HepG2 (cell line): ENCODE measurements around the gene ETFA. TPM values are rescaled to one million over a fixed set of nuclear protein-coding genes. Genes with fewer than 3 reads are reported as not detected.

ENCODE experiments used
- ATAC-seq: fragments of 200-7000 bp; cut with Tn5 transposase; 3 replicates; pipeline ENCODE4 v1.9.1; 2020; ENCODE audit warnings: mild to moderate bottlenecking, moderate library complexity
- BruUV-seq: library from RNA; stranded (reverse); fragments of 400-500 nt; replicated peaks from 2 replicates; lab custom pipeline; 2021; lab: Mats Ljungman, UMichigan
- CTCF ChIA-PET: fragments of 300-600 bp; formaldehyde crosslinking; extraction: SDS; loops from one replicate; lab custom pipeline; 2021; ENCODE audit warnings: low total read pairs, inconsistent platforms, low intra/inter-chr PET ratio; lab: Yijun Ruan, JAX
- POLR2A ChIA-PET: fragments of 350-600 bp; sonication (Branson Sonifier 250); formaldehyde crosslinking; loops from one replicate; lab custom pipeline; 2020; ENCODE audit warnings: antibody characterized with exemption, inconsistent platforms; lab: Yijun Ruan, JAX
- DNase-seq: peaks from one replicate; pipeline ENCODE4 v3.0.0-alpha.2; 2015; ENCODE audit warnings: low spot score
- FAIRE-seq: peaks from 3 replicates; lab custom pipeline; 2011; peaks lifted over from hg19 to GRCh38; lab: Jason Lieb, UNC
- H2AFZ ChIP-seq: one replicate; pipeline ENCODE4 v1.6.1; 2011; ENCODE audit warnings: low read length, inconsistent platforms
- H3K27ac ChIP-seq: fragments of 300-600 bp; 3 replicates; pipeline ENCODE4 v1.8.0; 2011; ENCODE audit warnings: mixed run types, mild to moderate bottlenecking, mixed read lengths, low read length, inconsistent platforms; ENCODE audit not compliant: insufficient read depth; ENCODE audit errors: extremely low read length
- H3K27me3 ChIP-seq, 2 experiments: fragments of 200-600 bp in 1 of 2; 2 replicates in 1 of 2; 3 replicates in 1 of 2; pipeline versions ENCODE4 v1.6.0 to v1.8.0; 2011; ENCODE audit warnings: low read length in 2 of 2, mild to moderate bottlenecking in 2 of 2, moderate library complexity in 2 of 2, inconsistent platforms in 1 of 2; ENCODE audit not compliant: insufficient read depth in 2 of 2, control insufficient read depth in 1 of 2
- H3K36me3 ChIP-seq, 2 experiments: fragments of 200-600 bp in 1 of 2; replicated peaks in 1 of 2; 2 replicates in 1 of 2; 3 replicates in 1 of 2; pipeline versions ENCODE4 v1.5.1 to v1.8.0; 2011; ENCODE audit warnings: low read length in 2 of 2, inconsistent platforms in 1 of 2; ENCODE audit not compliant: insufficient read depth in 2 of 2, control insufficient read depth in 1 of 2
- H3K4me1 ChIP-seq: 2 replicates; pipeline ENCODE4 v1.5.1; 2012; ENCODE audit warnings: low read length, inconsistent platforms; ENCODE audit not compliant: insufficient read depth
- H3K4me2 ChIP-seq: 2 replicates; pipeline ENCODE4 v1.6.0; 2011; ENCODE audit warnings: low read depth, low read length, inconsistent platforms
- H3K4me3 ChIP-seq, 3 experiments: fragments of 200-600 bp in 1 of 3; sonication (generic), shearing (Covaris generic) in 1 of 3; replicated peaks in 1 of 3; 2 replicates each; pipeline ENCODE4 v1.5.1; 2011 to 2016; ENCODE audit warnings: low read length in 3 of 3, inconsistent platforms in 2 of 3, low read depth in 2 of 3, mild to moderate bottlenecking in 2 of 3, control low read depth in 1 of 3, mixed read lengths in 1 of 3; ENCODE audit not compliant: insufficient read depth in 1 of 3
- H3K79me2 ChIP-seq: one replicate; pipeline ENCODE4 v1.6.1; 2011; ENCODE audit warnings: low read length, inconsistent platforms; ENCODE audit not compliant: insufficient read depth
- H3K9ac ChIP-seq: 2 replicates; pipeline ENCODE4 v1.6.0; 2011; ENCODE audit warnings: mild to moderate bottlenecking, low read depth, low read length, inconsistent platforms; ENCODE audit not compliant: insufficient read depth
- H3K9me3 ChIP-seq: 2 replicates; pipeline ENCODE4 v1.5.1; 2012; ENCODE audit warnings: mild to moderate bottlenecking, low read length
- H4K20me1 ChIP-seq: 2 replicates; pipeline ENCODE4 v1.6.0; 2011; ENCODE audit warnings: inconsistent platforms, mild to moderate bottlenecking, low read length, moderate library complexity; ENCODE audit not compliant: insufficient read depth
- ESRRA ChIP-seq: sonication (generic); formaldehyde crosslinking; IDR thresholded peaks from 2 replicates; pipeline ENCODE4 v1.5.1; 2020; ENCODE audit warnings: mild to moderate bottlenecking, low read depth, missing genetic modification reagents
- GFI1 ChIP-seq: sonication (generic); formaldehyde crosslinking; IDR thresholded peaks from 2 replicates; pipeline ENCODE4 v1.5.0; 2020; ENCODE audit warnings: missing genetic modification reagents, mild to moderate bottlenecking, borderline replicate concordance
- GMEB2 ChIP-seq: IDR thresholded peaks from 2 replicates; pipeline ENCODE4 v1.6.1; 2016; ENCODE audit warnings: missing biosample characterization, missing genetic modification reagents, low read depth
- GPN1 ChIP-seq: sonication (generic); formaldehyde crosslinking; IDR thresholded peaks from 2 replicates; pipeline ENCODE4 v1.5.1; 2020; ENCODE audit warnings: missing genetic modification reagents, borderline replicate concordance
- LRRFIP1 ChIP-seq: sonication (generic); formaldehyde crosslinking; conservative IDR thresholded peaks from 2 replicates; pipeline ENCODE4 v1.4.0; 2020; ENCODE audit warnings: missing genetic modification reagents
- ZNF225 ChIP-seq: sonication (generic); formaldehyde crosslinking; IDR thresholded peaks from 2 replicates; pipeline ENCODE4 v1.4.0; 2020; ENCODE audit warnings: mild to moderate bottlenecking, missing genetic modification reagents
- ZNF570 ChIP-seq: sonication (generic); formaldehyde crosslinking; IDR thresholded peaks from 2 replicates; pipeline ENCODE4 v1.4.0; 2020; ENCODE audit warnings: mild to moderate bottlenecking, missing genetic modification reagents, borderline replicate concordance
- WGBS: methylation state at CpG from one replicate; pipeline ENCODE4 v1.1.6; 2017; ENCODE audit warnings: low lambda C conversion rate; 5-methylcytosine and 5-hydroxymethylcytosine counted together
- in situ Hi-C: cut with HindIII; loops from 2 replicates; pipeline ENCODE4 v1.10.0; 2017; ENCODE audit warnings: low pct_unique_long_range_greater_than_20kb; ENCODE audit not compliant: extremely low pct_ligation_motif_present
- intact Hi-C: fragments of 100-400 bp; cut with micrococcal nuclease; formaldehyde crosslinking; loops from one replicate; pipeline ENCODE4 v1.10.0; 2022; ENCODE audit not compliant: unreplicated experiment
- polyA plus RNA-seq, 8 experiments: library from polyadenylated mRNA; depleted of rRNA in 3 of 8; stranded (reverse) in 7 of 8; unstranded in 1 of 8; fragments of >200 nt; fragmentation: Illumina TruSeq in 4 of 8; extraction: Trizol in 4 of 8; gene quantifications; 2 replicates each; pipeline versions ENCODE4 v1.2.1 to v1.2.3, GENCODE V29; 2011 to 2016; ENCODE audit warnings: low read depth in 4 of 8, missing spikeins in 1 of 8, mixed read lengths in 1 of 8; ENCODE audit not compliant: insufficient read depth in 1 of 8
- total RNA-seq, 5 experiments: library from RNA; depleted of rRNA; stranded (reverse); fragments of >200 nt; fragmentation: Illumina TruSeq; extraction: Trizol; gene quantifications; 2 replicates each; pipeline ENCODE4 v1.2.3, GENCODE V29; 2016; ENCODE audit warnings: low read depth in 1 of 5
- TF ChIP-seq, protein P1 (sequence below): sonication (generic); formaldehyde crosslinking; IDR thresholded peaks from 2 replicates; pipeline ENCODE4 v1.4.0; 2020; ENCODE audit warnings: mild to moderate bottlenecking, low read depth, missing genetic modification reagents
- TF ChIP-seq, protein P2 (sequence below): sonication (generic); formaldehyde crosslinking; IDR thresholded peaks from 2 replicates; pipeline ENCODE4 v1.8.0; 2023; ENCODE audit warnings: mild to moderate bottlenecking, missing genetic modification reagents

ETFA gene
- total and polyA plus RNA-seq, 2 of the 13 experiments (the other 11 are each of a cell fraction or from before 2014, with no cell fraction given), result 291 to 396 TPM

DNA sequence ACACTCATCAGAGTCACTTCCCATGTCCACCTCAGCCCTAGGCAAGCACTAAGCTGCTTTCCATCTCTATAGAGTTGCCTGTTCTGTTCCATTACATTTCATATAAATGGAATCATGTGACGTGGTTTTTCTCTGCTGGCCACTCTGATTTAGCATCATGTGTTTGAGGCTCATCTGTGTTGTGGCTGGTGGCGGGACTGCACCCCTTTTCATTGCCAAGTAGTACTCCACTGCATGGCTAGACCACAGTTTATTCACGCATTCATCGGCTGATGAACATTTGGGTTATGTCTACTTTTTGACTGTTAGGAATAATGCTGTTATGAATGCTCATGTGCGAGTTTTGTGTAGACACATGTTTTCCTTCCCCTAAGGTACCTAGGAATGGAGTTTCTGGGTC is 136.6 kb downstream of the ETFA start (continued):
- TF ChIP-seq GMEB2 (CRISPR knock-in tag), result no peak
- TF ChIP-seq GFI1 (CRISPR knock-in tag), result no peak
- TF ChIP-seq, protein P1, sequence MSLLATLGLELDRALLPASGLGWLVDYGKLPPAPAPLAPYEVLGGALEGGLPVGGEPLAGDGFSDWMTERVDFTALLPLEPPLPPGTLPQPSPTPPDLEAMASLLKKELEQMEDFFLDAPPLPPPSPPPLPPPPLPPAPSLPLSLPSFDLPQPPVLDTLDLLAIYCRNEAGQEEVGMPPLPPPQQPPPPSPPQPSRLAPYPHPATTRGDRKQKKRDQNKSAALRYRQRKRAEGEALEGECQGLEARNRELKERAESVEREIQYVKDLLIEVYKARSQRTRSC (CRISPR knock-in tag), result no peak
- TF ChIP-seq GPN1 (CRISPR knock-in tag), result no peak

GRCh38 chr15:76173317-76173834 is 137.9 kb downstream of the ETFA start:
- POLR2A ChIA-PET, result no interaction called here

More at GRCh38 chr15:76173317-76173834, 137.9 kb downstream of the ETFA start:
- no peaks in the 10 kb centered on the region for H4K20me1 ChIP-seq
- intact Hi-C loops, result no loop called here
- CTCF ChIA-PET, result no interaction called here
- no peak for DNase-seq
- H3K27ac ChIP-seq, result no peak overlapping the region
- in situ Hi-C loops, result no loop called here
- no peak for FAIRE-seq
- no peaks in the 10 kb centered on the region for H3K9me3 ChIP-seq
- TF ChIP-seq ZNF570 (CRISPR knock-in tag), result no peak
- TF ChIP-seq LRRFIP1 (CRISPR knock-in tag), result no peak
- TF ChIP-seq, protein P2, sequence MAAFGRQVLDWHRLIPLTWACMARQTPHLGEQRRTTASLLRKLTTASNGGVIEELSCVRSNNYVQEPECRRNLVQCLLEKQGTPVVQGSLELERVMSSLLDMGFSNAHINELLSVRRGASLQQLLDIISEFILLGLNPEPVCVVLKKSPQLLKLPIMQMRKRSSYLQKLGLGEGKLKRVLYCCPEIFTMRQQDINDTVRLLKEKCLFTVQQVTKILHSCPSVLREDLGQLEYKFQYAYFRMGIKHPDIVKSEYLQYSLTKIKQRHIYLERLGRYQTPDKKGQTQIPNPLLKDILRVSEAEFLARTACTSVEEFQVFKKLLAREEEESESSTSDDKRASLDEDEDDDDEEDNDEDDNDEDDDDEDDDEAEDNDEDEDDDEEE, result no peak
- TF ChIP-seq ZNF225 (CRISPR knock-in tag), result no peak
- TF ChIP-seq ESRRA (CRISPR knock-in tag), result no peak
- no peak overlapping the region for H2AFZ ChIP-seq
- H3K36me3 ChIP-seq, result no peaks in the 10 kb centered on the region
- WGBS, result 40% methylated on average over 8 of the region's 8 CpGs
- H3K79me2 ChIP-seq, result no peaks in the 10 kb centered on the region
- H3K4me2 ChIP-seq, result no peak overlapping the region
- BruUV-seq, result no TSS peak
- H3K4me3 ChIP-seq, result no peak overlapping the region
- H3K27me3 ChIP-seq, result peaks cover 7 to 60% of the 10 kb centered on the region in 2 experiments
- no peak overlapping the region for H3K9ac ChIP-seq
- peaks cover 22% of the 10 kb centered on the region for H3K4me1 ChIP-seq
- ATAC-seq, result no peak
